Breast epithelium (tissue), 4 donors: ENCODE data around the gene EIF4E3. TPM values are rescaled to one million over a fixed set of nuclear protein-coding genes. Genes with fewer than 3 reads are reported as not detected.
A peak's percentile ranks its signal among the peaks of the same experiment; 100 is the strongest.

Source experiments
- DNase-seq, 2 donors: peaks; one replicate each; pipeline ENCODE4 v3.0.0-alpha.2; 2019; ENCODE audit warnings: low spot score in 2 of 2
- H3K27ac ChIP-seq, 2 donors: fragments of 200-600 bp; sonication (generic) in 1 of 2; one replicate each; pipeline ENCODE4 v1.5.1; 2016 to 2019; ENCODE audit warnings: mild to moderate bottlenecking in 1 of 2
- H3K27me3 ChIP-seq, 2 donors: fragments of 200-600 bp; sonication (generic) in 1 of 2; one replicate each; pipeline versions ENCODE4 v1.5.1 to v1.6.0; 2017 to 2019; ENCODE audit warnings: control low read depth in 1 of 2, mild to moderate bottlenecking in 1 of 2
- H3K36me3 ChIP-seq: fragments of 200-600 bp; one replicate; pipeline ENCODE4 v1.5.1; 2019
- H3K4me1 ChIP-seq, 2 donors: fragments of 200-600 bp; sonication (generic); one replicate each; pipeline ENCODE4 v1.5.1; 2016 to 2019; ENCODE audit warnings: control low read depth in 1 of 2
- H3K4me3 ChIP-seq, 3 donors: fragments of 200-600 bp; sonication (generic); 1 replicate in 2 of 3; 2 replicates in 1 of 3; pipeline ENCODE4 v1.5.1; 2016 to 2019; ENCODE audit warnings: mild to moderate bottlenecking in 3 of 3, moderate library complexity in 2 of 3
- H3K9me3 ChIP-seq, 2 donors: fragments of 200-600 bp; sonication (generic) in 1 of 2; one replicate each; pipeline ENCODE4 v1.5.1; 2016 to 2019; ENCODE audit warnings: control low read depth in 1 of 2
- CTCF ChIP-seq, 3 donors: fragments of 450-650 bp; IDR thresholded peaks; one replicate each; pipeline ENCODE4 v1.5.1; 2016 to 2017; ENCODE audit warnings: antibody characterized with exemption in 3 of 3, mild to moderate bottlenecking in 3 of 3, moderate library complexity in 3 of 3
- POLR2A ChIP-seq: fragments of 450-650 bp; IDR thresholded peaks from one replicate; pipeline ENCODE4 v1.6.1; 2016; ENCODE audit warnings: antibody characterized with exemption, mild to moderate bottlenecking, moderate library complexity
- POLR2AphosphoS5 ChIP-seq, 3 donors: sonication (generic); formaldehyde crosslinking; IDR thresholded peaks; one replicate each; pipeline ENCODE4 v1.6.1; 2017; ENCODE audit warnings: antibody characterized with exemption in 3 of 3
- intact Hi-C: fragments of 100-400 bp; cut with DNase I; formaldehyde crosslinking; loops from one replicate; pipeline ENCODE4 v1.15.1; 2023; ENCODE audit warnings: low total_unique reads
- total RNA-seq, 3 donors: library from RNA; depleted of rRNA; stranded (reverse); fragments of >200 nt; gene quantifications; one replicate each; pipeline ENCODE4 v1.1.0, GENCODE V29; 2016

Gene EIF4E3
- total RNA-seq, 3 donors from 2014 or later: 16.1 to 34.4 (median 19.3) TPM

GRCh38 chr3:71708476-71709105 lies 16.6 kb downstream of the EIF4E3 start:
- no peaks in the 10 kb centered on the region for H3K27me3 ChIP-seq
- intact Hi-C loops: loop anchor here (10.0 kb wide), 1 partner anchor 1116 kb away; no protein-coding TSS in a partner anchor
- no peaks in the 10 kb centered on the region for H3K9me3 ChIP-seq
- DNase-seq: no peak
- H3K4me3 ChIP-seq: no peak overlapping the region
- no peaks in the 10 kb centered on the region for H3K4me1 ChIP-seq
- no peak for TF ChIP-seq CTCF (IDR thresholded peaks at IDR 0.05)
- TF ChIP-seq POLR2AphosphoS5 (IDR thresholded peaks at IDR 0.05): no peak
- no peak for TF ChIP-seq POLR2A
- H3K36me3 ChIP-seq: no peaks in the 10 kb centered on the region
- H3K27ac ChIP-seq: peak overlapping the region in 1 of 2 donors; percentile 1

DNA sequence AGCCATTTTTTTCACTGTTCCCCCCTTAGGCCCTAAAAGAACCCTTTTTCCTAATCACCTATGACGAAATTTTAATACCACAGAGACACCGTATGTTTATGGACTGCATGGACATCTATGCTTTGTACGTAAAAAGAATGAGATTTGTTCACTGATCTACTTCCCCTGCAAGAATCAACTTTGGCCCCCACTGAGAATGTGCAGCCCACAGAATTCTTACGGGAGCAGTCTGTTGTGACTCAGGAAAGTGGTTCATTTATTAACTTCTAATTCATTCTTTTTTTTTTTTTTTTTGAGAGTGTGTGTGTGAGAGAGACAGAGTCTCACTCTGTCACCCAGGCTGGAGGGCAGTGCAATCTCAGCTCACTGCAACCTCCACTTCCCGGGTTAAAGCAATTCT lies 17.6 kb downstream of the EIF4E3 start:
- no peaks in the 10 kb centered on the region for H3K4me1 ChIP-seq
- H3K27ac ChIP-seq: no peak overlapping the region
- H3K36me3 ChIP-seq: no peaks in the 10 kb centered on the region
- no peak overlapping the region for H3K4me3 ChIP-seq
- no peaks in the 10 kb centered on the region for H3K9me3 ChIP-seq
- DNase-seq: no peak
- intact Hi-C loops: loop anchor here (10.0 kb wide), 1 partner anchor 1117 kb away; no protein-coding TSS in a partner anchor
- H3K27me3 ChIP-seq: no peaks in the 10 kb centered on the region
- TF ChIP-seq POLR2A (no peak), CTCF (IDR thresholded peaks at IDR 0.05) (no peak), POLR2AphosphoS5 (IDR thresholded peaks at IDR 0.05) (no peak)

DNA sequence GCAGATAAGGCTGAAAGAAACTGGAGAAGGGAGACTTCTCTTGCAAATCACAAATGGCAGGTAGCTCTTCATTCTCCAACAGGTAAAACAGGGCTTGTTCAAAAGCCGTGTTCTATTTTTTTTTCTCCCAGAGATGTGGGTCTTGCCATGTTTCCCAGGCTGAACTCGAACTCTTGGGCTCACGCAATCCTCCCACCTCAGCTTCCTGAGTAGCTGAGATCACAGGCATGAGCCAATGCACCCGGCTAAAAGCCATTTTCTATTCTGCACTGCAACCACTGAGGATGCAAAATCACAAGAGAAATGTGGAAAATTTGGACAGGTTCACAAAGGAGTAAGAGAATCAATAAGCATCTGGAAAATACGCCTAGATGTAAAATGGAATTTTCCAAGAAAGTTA lies 19.5 kb downstream of the EIF4E3 start:
- Histone ChIP-seq H3K27ac (no peak overlapping the region), H3K4me1 (no peaks in the 10 kb centered on the region), H3K4me3 (no peak overlapping the region), H3K36me3 (no peaks in the 10 kb centered on the region), H3K27me3 (no peaks in the 10 kb centered on the region), H3K9me3 (no peaks in the 10 kb centered on the region)
- DNase-seq: no peak
- no peak for TF ChIP-seq POLR2AphosphoS5 (IDR thresholded peaks at IDR 0.05)
- no peak for TF ChIP-seq POLR2A
- TF ChIP-seq CTCF (IDR thresholded peaks at IDR 0.05): no peak
- intact Hi-C loops: loop anchor here (10.0 kb wide), 1 partner anchor 1119 kb away; no protein-coding TSS in a partner anchor

GRCh38 chr3:71704915-71705314 lies 20.3 kb downstream of the EIF4E3 start:
- H3K4me3 ChIP-seq: no peak overlapping the region
- no peak for TF ChIP-seq CTCF (IDR thresholded peaks at IDR 0.05)
- TF ChIP-seq POLR2A: no peak
- no peak for TF ChIP-seq POLR2AphosphoS5 (IDR thresholded peaks at IDR 0.05)
- no peak for DNase-seq
- no peaks in the 10 kb centered on the region for H3K9me3 ChIP-seq
- H3K36me3 ChIP-seq: no peaks in the 10 kb centered on the region
- H3K4me1 ChIP-seq: no peaks in the 10 kb centered on the region
- intact Hi-C loops: loop anchor here (10.0 kb wide), 1 partner anchor 1120 kb away; no protein-coding TSS in a partner anchor
- no peak overlapping the region for H3K27ac ChIP-seq
- no peaks in the 10 kb centered on the region for H3K27me3 ChIP-seq

DNA sequence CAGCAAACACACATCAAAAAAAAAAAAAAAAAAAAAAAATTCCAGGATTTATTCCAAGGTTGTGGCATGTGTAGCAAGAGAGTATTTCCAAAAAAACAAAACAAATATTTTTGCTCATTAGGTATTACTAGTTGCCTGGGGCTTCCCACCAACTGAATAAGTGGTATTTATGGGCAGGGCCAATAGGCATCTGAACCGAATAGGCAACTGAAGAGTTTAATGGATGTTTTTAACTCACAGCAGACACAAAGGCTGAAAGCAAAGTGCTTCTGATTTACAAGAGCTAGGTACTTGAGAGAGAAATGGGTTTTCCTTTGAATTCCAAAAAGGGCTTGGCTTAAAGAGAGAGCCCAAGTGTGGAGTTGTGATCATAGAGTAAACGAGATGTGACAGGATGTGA lies 21.4 kb downstream of the EIF4E3 start:
- Histone ChIP-seq H3K4me3 (no peak overlapping the region), H3K36me3 (no peaks in the 10 kb centered on the region), H3K27me3 (no peaks in the 10 kb centered on the region), H3K9me3 (no peaks in the 10 kb centered on the region), H3K27ac (no peak overlapping the region), H3K4me1 (no peaks in the 10 kb centered on the region)
- DNase-seq: no peak
- no peak for TF ChIP-seq POLR2A
- intact Hi-C loops: loop anchor here (10.0 kb wide), 1 partner anchor 1121 kb away; no protein-coding TSS in a partner anchor
